H9 (cell line): Measurements from ENCODE around the gene NBL1. TPM values are rescaled to one million over a fixed set of nuclear protein-coding genes. Genes with fewer than 3 reads are reported as not detected.

ENCODE experiments used
- DNase-seq: peaks from one replicate; pipeline ENCODE4 v3.0.0-alpha.2; 2017
- H2AFZ ChIP-seq: one replicate; pipeline ENCODE4 v1.6.1; 2013; ENCODE audit warnings: mild to moderate bottlenecking, low read length, control low read depth, moderate library complexity
- H2AK5ac ChIP-seq: 2 replicates; pipeline ENCODE4 v1.6.1; 2013; ENCODE audit warnings: low read length, control low read depth, mixed read lengths; ENCODE audit not compliant: insufficient read length
- H2BK120ac ChIP-seq: one replicate; pipeline ENCODE4 v1.6.1; 2013; ENCODE audit warnings: low read depth, mild to moderate bottlenecking, low read length, control low read depth, inconsistent platforms; ENCODE audit not compliant: poor library complexity, severe bottlenecking
- H2BK12ac ChIP-seq: 2 replicates; pipeline ENCODE4 v1.6.1; 2013; ENCODE audit warnings: low read length, control low read depth, mixed read lengths, low read depth; ENCODE audit not compliant: insufficient read length
- H2BK15ac ChIP-seq: 2 replicates; pipeline ENCODE4 v1.6.1; 2013; ENCODE audit warnings: low read depth, low read length, control low read depth
- H2BK20ac ChIP-seq: one replicate; pipeline ENCODE4 v1.6.1; 2013; ENCODE audit warnings: low read depth, mild to moderate bottlenecking, low read length, control low read depth, inconsistent platforms; ENCODE audit not compliant: poor library complexity, severe bottlenecking
- H2BK5ac ChIP-seq: 2 replicates; pipeline ENCODE4 v1.6.1; 2013; ENCODE audit warnings: low read length, control low read depth, mixed read lengths; ENCODE audit not compliant: insufficient read length
- H3K14ac ChIP-seq: 2 replicates; pipeline ENCODE4 v1.6.1; 2013; ENCODE audit warnings: low read length, control low read depth; ENCODE audit not compliant: insufficient read depth
- H3K18ac ChIP-seq: 2 replicates; pipeline ENCODE4 v1.6.1; 2013; ENCODE audit warnings: low read depth, mild to moderate bottlenecking, mixed read lengths, low read length, control low read depth; ENCODE audit not compliant: insufficient read length
- H3K23ac ChIP-seq: 2 replicates; pipeline ENCODE4 v1.6.1; 2013; ENCODE audit warnings: low read length, control low read depth, mixed read lengths, low read depth; ENCODE audit not compliant: insufficient read length
- H3K23me2 ChIP-seq: 2 replicates; pipeline ENCODE4 v1.6.1; 2013; ENCODE audit warnings: low read depth, mild to moderate bottlenecking, mixed read lengths, low read length, control low read depth; ENCODE audit not compliant: insufficient read length, poor library complexity, severe bottlenecking
- H3K27ac ChIP-seq: 2 replicates; pipeline ENCODE4 v1.5.1; 2013; ENCODE audit warnings: low read length, control low read depth, mixed read lengths, low read depth; ENCODE audit not compliant: insufficient read length
- H3K27me3 ChIP-seq: 2 replicates; pipeline ENCODE4 v1.6.1; 2013; ENCODE audit warnings: low read length, control low read depth, inconsistent platforms; ENCODE audit not compliant: insufficient read depth
- H3K4ac ChIP-seq: 2 replicates; pipeline ENCODE4 v1.6.1; 2013; ENCODE audit warnings: low read depth, mild to moderate bottlenecking, control low read depth, inconsistent platforms, low read length, moderate library complexity
- H3K4me1 ChIP-seq: 2 replicates; pipeline ENCODE4 v1.6.1; 2013; ENCODE audit warnings: low read length, control low read depth, inconsistent platforms; ENCODE audit not compliant: insufficient read depth
- H3K4me2 ChIP-seq: 2 replicates; pipeline ENCODE4 v1.6.1; 2013; ENCODE audit warnings: low read length, control low read depth, mixed read lengths; ENCODE audit not compliant: insufficient read length, insufficient read depth
- H3K56ac ChIP-seq: 2 replicates; pipeline ENCODE4 v1.6.1; 2013; ENCODE audit warnings: low read depth, mild to moderate bottlenecking, mixed read lengths, low read length, control low read depth; ENCODE audit not compliant: insufficient read length
- H3K79me1 ChIP-seq: 2 replicates; pipeline ENCODE4 v1.6.1; 2013; ENCODE audit warnings: low read depth, mild to moderate bottlenecking, moderate library complexity, low read length, control low read depth, inconsistent platforms; ENCODE audit not compliant: insufficient read depth, poor library complexity, severe bottlenecking
- H3K79me2 ChIP-seq: 2 replicates; pipeline ENCODE4 v1.6.1; 2013; ENCODE audit warnings: low read length, control low read depth, inconsistent platforms; ENCODE audit not compliant: insufficient read depth
- H3K9ac ChIP-seq: 2 replicates; pipeline ENCODE4 v1.6.1; 2013; ENCODE audit warnings: low read length, control low read depth, mixed read lengths; ENCODE audit not compliant: insufficient read length; ENCODE audit errors: extremely low read depth
- H3K9me3 ChIP-seq: one replicate; pipeline ENCODE4 v1.6.1; 2013; ENCODE audit warnings: low read depth, low read length, inconsistent platforms; ENCODE audit not compliant: control insufficient read depth
- H3T11ph ChIP-seq: one replicate; pipeline ENCODE4 v1.6.1; 2013; ENCODE audit warnings: mild to moderate bottlenecking, low read length, control low read depth, inconsistent platforms
- H4K20me1 ChIP-seq: one replicate; pipeline ENCODE4 v1.6.1; 2013; ENCODE audit not compliant: control insufficient read depth, insufficient read length, insufficient read depth
- H4K5ac ChIP-seq: 2 replicates; pipeline ENCODE4 v1.6.1; 2013; ENCODE audit warnings: low read depth, mild to moderate bottlenecking, mixed read lengths, low read length, control low read depth; ENCODE audit not compliant: insufficient read length
- H4K8ac ChIP-seq: replicated peaks from 2 replicates; pipeline ENCODE4 v1.6.1; 2013; ENCODE audit warnings: low read length, control low read depth, mixed read lengths, low read depth; ENCODE audit not compliant: insufficient read length
- H4K91ac ChIP-seq: 2 replicates; pipeline ENCODE4 v1.6.1; 2013; ENCODE audit warnings: low read depth, mild to moderate bottlenecking, moderate library complexity, mixed read lengths, low read length, control low read depth; ENCODE audit not compliant: insufficient read length
- H3K27ac Mint-ChIP-seq, 3 experiments: 2 replicates in 2 of 3; 3 replicates in 1 of 3; pipeline ENCODE4 v1.8.0; 2020 to 2021; ENCODE audit warnings: mixed read lengths in 3 of 3, mild to moderate bottlenecking in 1 of 3, moderate library complexity in 1 of 3
- H3K27me3 Mint-ChIP-seq: 2 replicates; pipeline ENCODE4 v1.8.0; 2021; ENCODE audit warnings: low read depth, mild to moderate bottlenecking, moderate library complexity, mixed read lengths
- H3K36me3 Mint-ChIP-seq, 3 experiments: 2 replicates in 2 of 3; 3 replicates in 1 of 3; pipeline ENCODE4 v1.8.0; 2020 to 2021; ENCODE audit warnings: low read depth in 3 of 3, mixed read lengths in 3 of 3; ENCODE audit not compliant: insufficient read depth in 1 of 3
- H3K4me1 Mint-ChIP-seq, 2 experiments: 2 replicates each; pipeline ENCODE4 v1.8.0; 2020; ENCODE audit warnings: mixed read lengths in 2 of 2
- H3K4me3 Mint-ChIP-seq, 2 experiments: 2 replicates in 1 of 2; 3 replicates in 1 of 2; pipeline ENCODE4 v1.8.0; 2020 to 2021; ENCODE audit warnings: mild to moderate bottlenecking in 2 of 2, mixed read lengths in 2 of 2, moderate library complexity in 1 of 2
- H3K9me3 Mint-ChIP-seq, 2 experiments: 2 replicates in 1 of 2; 3 replicates in 1 of 2; pipeline ENCODE4 v1.8.0; 2020; ENCODE audit warnings: mild to moderate bottlenecking in 2 of 2, mixed read lengths in 2 of 2, moderate library complexity in 1 of 2
- WGBS: extraction: QIAGEN DNeasy Blood & Tissue Kit; methylation state at CpG from one replicate; pipeline ENCODE4 v1.1.7; 2013; ENCODE audit warnings: missing lambda C conversion rate, low lambda C conversion rate, mixed read lengths; ENCODE audit not compliant: insufficient read length; ENCODE audit errors: extremely low coverage; 5-methylcytosine and 5-hydroxymethylcytosine counted together
- total RNA-seq: library from RNA; stranded (reverse); gene quantifications from 2 replicates; pipeline ENCODE4 v1.2.1, GENCODE V29; 2021
- TF ChIP-seq, protein P1 (sequence below): fragments of 200-600 bp; sonication (generic); conservative IDR thresholded peaks from 3 replicates; pipeline ENCODE4 v1.8.0; 2021; ENCODE audit warnings: antibody characterized with exemption, mild to moderate bottlenecking

NBL1 gene
- total RNA-seq, 1 experiment from 2014 or later = 6.4 TPM

DNA sequence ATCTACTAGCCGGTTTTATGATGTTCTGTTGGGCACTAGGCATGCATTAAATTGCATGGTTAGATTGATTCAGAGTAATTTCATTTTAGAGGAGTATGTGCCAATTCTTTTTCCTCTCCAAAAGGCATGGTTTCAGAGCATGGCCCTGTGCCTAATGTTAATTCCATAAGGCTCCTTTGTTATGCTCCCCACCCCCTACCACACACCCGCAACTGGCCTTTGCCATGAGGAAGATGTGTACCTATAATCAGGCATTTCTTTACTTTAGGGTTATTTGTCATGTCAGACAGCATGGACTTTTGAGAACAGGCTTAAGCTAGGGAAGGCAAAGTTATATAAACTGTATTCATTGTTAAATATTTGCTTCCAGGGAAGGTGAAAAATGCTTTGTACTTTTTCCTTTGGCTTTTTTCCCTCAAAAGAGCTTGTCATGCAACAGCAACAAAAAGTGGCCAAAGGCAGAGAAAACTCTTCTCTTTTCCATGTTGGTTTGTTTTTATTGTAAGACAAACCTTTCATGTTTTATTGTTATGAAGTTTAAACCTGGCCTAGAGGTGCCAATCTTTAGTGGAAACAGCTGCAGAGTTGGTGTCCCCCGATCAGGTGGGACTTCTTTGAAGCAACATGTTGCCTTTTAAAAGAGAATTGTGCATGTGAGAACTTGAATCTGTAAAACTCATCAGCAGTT lies 24.3 kb upstream of the NBL1 start:
- peaks cover 3% of the 10 kb centered on the region for H3K79me1 ChIP-seq
- no peak overlapping the region for H3K9ac ChIP-seq
- peak overlapping the region in 1 of 2 experiments; percentile 66; a peak in 3 of 5 replicates for H3K4me3 Mint-ChIP-seq
- no peak overlapping the region for H3K18ac ChIP-seq
- H3K27me3 ChIP-seq = no peaks in the 10 kb centered on the region
- H4K5ac ChIP-seq = no peak overlapping the region
- no peak overlapping the region for H2AFZ ChIP-seq
- H3K14ac ChIP-seq = no peak overlapping the region
- peaks cover 0 to 21% (median 4%) of the 10 kb centered on the region in 3 experiments; a peak in 4 of 7 replicates for H3K36me3 Mint-ChIP-seq
- H3K23ac ChIP-seq = no peak overlapping the region
- no peaks in the 10 kb centered on the region for H3K9me3 ChIP-seq
- H4K91ac ChIP-seq = no peak overlapping the region
- H3K79me2 ChIP-seq = peaks cover 5% of the 10 kb centered on the region; the same call in 1 of the 2 replicates
- H3K56ac ChIP-seq = no peak overlapping the region
- H3K23me2 ChIP-seq = no peaks in the 10 kb centered on the region
- H4K20me1 ChIP-seq = no peaks in the 10 kb centered on the region
- WGBS = no CpG with 5 or more reads among the region's 3 CpGs
- H2BK12ac ChIP-seq = no peak overlapping the region
- H3K4ac ChIP-seq = no peak overlapping the region
- H2BK5ac ChIP-seq = no peak overlapping the region
- no peak overlapping the region for H4K8ac ChIP-seq
- H3K27me3 Mint-ChIP-seq = no peaks in the 10 kb centered on the region
- no peak overlapping the region for H2AK5ac ChIP-seq
- TF ChIP-seq, protein P1, sequence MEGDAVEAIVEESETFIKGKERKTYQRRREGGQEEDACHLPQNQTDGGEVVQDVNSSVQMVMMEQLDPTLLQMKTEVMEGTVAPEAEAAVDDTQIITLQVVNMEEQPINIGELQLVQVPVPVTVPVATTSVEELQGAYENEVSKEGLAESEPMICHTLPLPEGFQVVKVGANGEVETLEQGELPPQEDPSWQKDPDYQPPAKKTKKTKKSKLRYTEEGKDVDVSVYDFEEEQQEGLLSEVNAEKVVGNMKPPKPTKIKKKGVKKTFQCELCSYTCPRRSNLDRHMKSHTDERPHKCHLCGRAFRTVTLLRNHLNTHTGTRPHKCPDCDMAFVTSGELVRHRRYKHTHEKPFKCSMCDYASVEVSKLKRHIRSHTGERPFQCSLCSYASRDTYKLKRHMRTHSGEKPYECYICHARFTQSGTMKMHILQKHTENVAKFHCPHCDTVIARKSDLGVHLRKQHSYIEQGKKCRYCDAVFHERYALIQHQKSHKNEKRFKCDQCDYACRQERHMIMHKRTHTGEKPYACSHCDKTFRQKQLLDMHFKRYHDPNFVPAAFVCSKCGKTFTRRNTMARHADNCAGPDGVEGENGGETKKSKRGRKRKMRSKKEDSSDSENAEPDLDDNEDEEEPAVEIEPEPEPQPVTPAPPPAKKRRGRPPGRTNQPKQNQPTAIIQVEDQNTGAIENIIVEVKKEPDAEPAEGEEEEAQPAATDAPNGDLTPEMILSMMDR = no peak
- no peak overlapping the region for H2BK20ac ChIP-seq
- H3T11ph ChIP-seq = no peak overlapping the region
- no peak overlapping the region for H3K4me2 ChIP-seq
- no peaks in the 10 kb centered on the region for H3K9me3 Mint-ChIP-seq
- H3K27ac Mint-ChIP-seq = peak overlapping the region in 1 of 3 experiments; percentile 45; a peak in 3 of 7 replicates
- no peak overlapping the region for H2BK120ac ChIP-seq
- no peak overlapping the region for H3K27ac ChIP-seq
- no peak for DNase-seq
- peaks cover 5% of the 10 kb centered on the region; the same call in 1 of the 2 replicates for H3K4me1 ChIP-seq
- no peak overlapping the region for H2BK15ac ChIP-seq
- peaks cover 16 to 19% of the 10 kb centered on the region in 2 experiments for H3K4me1 Mint-ChIP-seq
